SKM-1 (cell line): ENCODE results near the gene DLG1.
"Not testable (repeated sequence)": the region's sequence is repeated elsewhere in the genome, so short reads cannot be mapped to it uniquely, and the experiment has no call there.

Experiments
- DNase-seq: peaks from one replicate; lab custom pipeline; 2025; ENCODE audit not compliant: unreplicated experiment; lab: John Stamatoyannopoulos, UW

The DLG1 gene

DNA sequence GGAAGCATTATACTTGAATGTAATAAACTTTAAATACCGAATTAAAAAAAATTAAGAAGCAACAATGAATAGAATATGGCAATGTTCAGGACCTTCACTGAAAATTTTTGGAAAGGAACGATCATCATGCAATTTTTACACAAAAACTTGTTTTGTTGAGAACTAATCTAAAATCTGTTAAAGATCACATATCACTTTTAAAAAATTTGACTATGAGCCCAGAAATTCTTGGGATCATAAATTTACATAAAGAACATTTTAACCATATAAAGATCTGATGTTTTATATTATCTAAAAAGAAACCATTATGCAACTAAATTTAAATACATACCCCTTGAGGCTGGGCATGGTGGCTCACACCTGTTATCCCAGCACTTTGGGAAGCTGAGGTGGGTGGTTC is 192.6 kb downstream of the DLG1 start:
- DNase-seq, result no peak

DNA sequence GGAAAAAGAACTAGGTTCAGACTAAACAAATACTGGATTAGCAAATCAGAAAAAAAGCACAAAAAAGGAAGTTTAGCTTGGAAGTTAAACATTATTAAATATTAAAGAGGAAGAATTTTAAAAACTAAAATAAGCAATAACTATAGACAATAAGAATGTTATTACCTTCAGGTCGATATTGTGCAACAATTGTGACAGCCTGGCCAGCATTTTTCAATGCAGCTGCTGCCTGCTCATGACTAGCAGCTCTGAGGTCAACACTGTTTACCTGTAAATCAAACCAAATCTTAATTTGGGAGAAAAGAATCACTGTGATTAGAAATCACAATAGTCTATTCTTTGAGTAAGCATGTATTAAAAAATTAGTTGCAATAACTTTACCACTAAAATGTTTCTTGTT is 193.7 kb downstream of the DLG1 start:
- no peak for DNase-seq

DNA sequence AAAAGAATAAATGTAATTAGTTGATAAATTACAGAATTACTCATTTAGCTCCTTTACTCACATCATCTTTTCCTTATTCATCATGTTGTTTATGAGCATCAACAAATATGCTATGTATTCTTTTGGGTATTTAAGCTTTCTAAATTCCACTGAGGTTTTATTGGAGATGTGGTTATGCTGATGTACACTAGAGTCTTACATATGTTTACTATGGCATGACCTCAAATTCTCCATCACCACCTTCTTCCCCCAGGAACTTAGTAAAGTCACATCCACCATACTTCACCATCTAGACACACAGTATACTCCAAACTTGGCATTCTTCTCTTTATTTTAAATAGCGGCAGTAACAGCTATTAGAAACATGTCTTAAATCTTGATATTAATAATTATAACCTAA is 194.6 kb downstream of the DLG1 start:
- no peak for DNase-seq

DNA sequence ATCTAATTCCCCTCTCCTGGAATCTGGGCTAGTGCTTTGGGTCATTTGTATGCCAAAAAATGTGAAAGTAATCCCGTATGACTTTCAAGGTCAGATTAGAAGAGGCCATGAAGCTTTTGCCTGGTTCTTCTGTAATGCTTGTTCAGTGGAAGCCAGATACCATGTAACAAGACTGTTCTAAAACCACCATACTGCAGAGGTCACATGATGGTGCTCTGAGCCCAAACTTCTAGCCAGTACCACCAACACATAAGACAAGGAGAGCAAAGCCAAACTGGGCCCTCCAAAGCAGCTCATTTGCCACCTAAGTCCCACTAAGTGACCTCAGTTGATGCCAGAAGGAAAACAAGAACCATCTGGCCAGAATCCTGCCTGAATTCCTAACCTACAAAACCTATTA is 204.5 kb downstream of the DLG1 start:
- DNase-seq, result no peak

DNA sequence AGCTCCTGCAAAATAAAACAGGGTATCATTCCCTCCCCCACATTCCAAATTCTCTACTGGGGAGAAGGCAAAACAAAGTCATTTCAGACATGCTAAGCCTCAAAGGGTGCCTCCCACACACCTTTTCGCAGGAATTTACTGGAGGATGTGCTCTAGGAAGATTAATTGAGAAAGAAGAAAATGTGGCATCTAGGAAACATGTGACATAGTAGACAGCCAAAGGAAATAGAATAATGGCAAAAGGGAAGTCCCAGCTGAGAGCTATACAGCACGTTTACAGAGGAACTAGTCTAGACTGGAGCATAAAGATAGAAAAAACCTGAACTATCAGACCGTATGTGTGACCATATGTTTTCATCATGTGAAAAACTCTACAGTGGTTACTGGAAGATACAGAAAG is 210.0 kb downstream of the DLG1 start:
- DNase-seq, result peak; percentile 9

DNA sequence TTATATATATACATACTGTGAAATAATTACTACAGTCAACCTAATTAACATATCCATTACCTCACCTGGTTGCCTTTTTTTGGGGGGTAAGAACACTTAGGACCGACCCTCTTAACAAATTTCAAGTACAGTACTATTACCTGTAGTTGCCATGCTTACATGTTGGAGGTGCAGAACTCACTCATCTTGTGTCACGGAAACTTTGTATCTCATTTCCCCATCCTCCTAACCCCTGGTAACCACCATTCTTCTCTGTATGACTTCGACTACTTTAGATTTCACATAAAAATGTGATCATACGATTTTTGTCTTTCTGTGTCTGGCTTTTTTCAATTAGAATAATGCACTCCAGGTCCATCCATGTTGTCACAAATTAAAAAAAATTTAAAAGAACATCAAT is 213.3 kb downstream of the DLG1 start:
- DNase-seq, result no peak

DNA sequence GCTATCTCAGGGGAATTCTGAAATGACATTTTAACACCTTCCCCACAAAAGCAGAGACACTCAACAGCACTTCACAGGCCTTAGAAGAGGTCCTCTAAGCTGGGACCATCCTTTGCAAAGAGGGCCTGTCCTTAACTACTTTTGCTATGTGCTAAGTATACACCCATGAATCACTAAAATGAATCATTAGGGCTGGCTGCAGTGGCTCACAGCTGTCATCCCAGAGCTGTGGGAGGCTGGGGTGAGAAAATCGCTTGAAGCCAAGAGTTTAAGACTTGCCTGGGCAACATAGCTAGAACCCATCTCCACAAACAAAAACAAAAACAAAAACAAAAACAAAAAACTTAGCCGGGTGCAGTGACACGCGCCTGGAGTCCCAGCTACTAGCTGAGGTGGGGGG is 214.9 kb downstream of the DLG1 start:
- no peak for DNase-seq

DNA sequence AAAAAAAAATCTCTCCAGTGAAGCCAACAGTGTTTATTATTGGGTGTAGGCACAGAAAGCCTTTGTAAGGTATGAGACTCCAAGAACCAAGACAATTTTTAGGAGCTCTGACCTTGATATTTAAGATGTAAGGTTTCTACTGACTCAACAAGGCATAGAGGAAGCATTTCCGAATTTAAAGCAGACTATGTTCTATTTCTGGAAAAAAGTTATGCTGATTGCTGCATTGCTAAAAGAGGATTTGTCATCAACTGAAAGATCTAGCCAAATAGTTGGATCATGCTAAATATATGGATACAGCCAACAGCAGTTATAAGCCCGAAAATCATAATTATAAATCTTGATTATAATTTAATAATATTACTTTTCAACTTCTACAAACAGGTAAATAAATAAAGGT is 215.5 kb downstream of the DLG1 start:
- no peak for DNase-seq

DNA sequence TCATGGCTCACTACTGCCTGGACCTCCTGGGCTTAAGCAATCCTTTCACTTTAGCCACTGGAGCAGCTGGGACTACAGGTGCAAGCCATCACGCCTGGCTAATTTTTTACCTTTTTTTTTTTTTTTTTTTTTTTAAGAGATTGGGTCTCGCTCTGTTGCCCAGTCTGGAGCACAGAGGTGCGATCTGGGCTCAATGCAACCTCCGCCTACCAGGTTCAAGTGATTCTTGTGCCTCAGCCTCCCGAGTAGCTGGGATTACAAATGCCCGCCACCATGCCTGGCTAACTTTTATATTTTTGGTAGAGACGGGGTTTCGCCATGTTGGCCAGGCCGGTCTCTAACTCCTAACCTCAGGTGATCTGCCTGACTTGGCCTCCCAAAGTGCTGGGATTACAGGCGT is 218.1 kb downstream of the DLG1 start:
- DNase-seq, result no peak

DNA sequence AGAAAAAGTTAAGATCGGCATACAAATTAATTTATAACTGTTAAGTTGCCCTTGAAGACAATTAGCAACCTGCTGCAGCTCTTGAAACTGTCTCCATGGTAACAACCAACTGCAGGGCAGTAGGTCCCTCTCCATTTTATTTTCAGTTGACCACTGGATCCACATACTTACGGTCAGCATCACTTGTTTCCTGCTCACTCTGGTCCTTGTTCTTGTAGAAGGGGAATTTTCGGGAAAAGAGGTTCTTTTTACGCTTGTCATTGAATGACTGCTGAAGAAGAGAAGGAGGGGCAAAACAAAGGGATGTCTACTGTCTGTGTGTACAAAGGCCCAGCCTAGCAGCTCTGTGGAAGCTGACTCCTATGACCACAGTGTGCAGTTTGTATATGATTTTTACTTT is 222.0 kb downstream of the DLG1 start:
- DNase-seq, result no peak

DNA sequence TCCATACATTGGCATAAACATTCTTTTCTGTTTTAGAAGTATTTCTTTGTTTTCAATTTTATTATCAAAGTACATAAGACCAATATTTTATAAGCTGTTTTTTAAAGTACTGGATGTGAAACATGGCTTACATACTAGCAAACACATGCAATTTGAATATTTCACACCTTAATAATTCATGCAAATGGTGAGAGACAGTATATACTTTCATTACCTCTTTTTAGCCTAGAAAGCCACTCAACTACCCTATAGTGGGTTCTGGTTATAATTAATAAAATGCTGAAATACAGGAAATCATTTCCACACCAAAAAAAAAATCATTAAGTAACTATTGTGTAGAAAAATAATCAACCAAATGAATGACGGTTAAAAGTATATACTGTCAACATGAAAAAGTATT is 230.3 kb downstream of the DLG1 start:
- DNase-seq, result no peak

DNA sequence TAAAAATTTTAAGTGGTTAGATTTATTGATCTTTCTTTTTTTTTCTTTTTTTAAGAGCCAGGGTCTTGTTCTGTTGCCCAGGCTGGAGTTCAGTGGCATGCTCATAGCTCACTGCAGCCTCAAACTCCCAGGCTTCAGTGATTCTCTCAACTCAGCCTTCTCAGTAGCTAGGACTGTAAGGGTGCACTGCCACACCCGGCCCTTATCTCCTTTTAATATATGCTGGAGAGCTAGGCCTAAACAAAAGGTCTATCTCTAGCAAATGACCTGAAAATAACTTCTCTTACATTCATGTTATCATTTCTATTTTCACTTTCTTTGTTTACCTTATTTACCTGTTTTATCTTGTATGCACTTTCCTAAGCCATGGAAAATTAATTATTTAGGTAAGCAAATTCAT is 233.6 kb downstream of the DLG1 start:
- no peak for DNase-seq

DNA sequence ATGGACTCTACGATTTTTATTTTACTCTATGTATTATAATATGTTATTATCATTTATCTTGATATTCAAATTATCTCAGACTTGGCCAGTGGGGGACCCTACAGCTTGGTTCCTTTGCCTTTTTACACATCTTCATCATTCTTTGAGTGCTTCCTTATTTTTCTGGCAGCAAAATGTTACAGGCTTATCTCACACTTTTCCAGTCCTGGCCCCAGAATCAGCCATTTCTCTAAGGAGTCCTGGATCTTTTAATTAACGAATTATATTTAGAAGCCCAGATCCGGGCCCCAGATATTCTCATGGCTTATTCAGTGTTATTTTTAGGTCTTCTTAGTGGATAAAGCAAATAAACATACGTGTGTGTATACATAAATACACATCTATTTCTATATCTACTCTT is 236.0 kb downstream of the DLG1 start:
- no peak for DNase-seq

DNA sequence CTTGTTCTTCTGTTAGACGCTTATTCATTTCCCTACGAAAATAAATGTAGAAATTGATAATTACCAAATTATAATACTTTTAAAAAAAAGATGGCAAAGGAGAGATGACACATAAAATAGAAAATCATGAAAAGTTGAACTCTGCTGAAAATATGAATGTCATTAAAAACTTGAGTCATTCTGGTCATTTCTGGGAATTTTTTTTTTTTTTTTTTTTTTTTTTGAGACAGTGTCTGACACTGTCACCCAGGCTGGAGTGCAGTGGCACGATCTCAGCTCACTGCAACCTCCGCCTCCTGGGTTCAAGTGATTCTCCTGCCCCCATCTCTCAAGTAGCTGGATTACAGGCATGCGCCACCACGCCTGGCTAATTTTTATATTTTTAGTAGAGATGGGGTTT is 246.8 kb downstream of the DLG1 start:
- DNase-seq, result not testable (repeated sequence)

DNA sequence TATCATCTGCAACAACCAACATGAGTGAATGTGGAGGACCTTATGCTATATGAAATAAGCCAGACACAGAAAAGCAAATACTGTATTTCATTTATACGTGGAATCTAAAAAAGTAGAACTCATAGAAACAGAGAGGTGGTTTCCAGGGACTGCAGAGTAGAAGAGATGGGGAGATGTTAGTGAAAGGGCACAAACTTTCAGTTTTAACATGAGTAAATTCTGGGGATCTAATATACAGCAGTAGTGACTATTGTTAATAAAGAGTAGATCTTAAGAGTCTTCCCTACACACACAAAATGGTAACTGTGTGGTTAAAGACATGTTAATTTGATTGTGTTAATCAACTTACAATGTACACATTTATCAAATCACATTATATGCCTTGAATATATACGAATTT is 247.9 kb downstream of the DLG1 start:
- no peak for DNase-seq

DNA sequence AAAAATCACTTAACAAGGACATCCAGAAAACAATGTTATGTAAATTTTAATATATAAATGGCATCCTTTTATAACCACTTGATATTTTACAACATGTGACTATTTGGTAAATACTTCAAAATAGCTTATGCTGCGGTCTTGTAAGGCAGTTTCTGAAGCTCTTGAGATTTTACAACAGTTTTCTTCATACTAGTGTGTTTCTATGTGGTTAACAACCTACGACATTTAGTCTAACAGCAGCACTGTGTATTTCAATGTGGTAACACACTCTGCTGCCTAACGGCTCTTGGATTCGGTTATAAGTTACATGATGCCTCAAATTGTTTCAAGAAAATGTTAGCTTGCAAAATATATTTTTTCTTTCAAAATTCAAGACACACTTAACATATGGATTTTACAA is 255.9 kb downstream of the DLG1 start:
- no peak for DNase-seq

DNA sequence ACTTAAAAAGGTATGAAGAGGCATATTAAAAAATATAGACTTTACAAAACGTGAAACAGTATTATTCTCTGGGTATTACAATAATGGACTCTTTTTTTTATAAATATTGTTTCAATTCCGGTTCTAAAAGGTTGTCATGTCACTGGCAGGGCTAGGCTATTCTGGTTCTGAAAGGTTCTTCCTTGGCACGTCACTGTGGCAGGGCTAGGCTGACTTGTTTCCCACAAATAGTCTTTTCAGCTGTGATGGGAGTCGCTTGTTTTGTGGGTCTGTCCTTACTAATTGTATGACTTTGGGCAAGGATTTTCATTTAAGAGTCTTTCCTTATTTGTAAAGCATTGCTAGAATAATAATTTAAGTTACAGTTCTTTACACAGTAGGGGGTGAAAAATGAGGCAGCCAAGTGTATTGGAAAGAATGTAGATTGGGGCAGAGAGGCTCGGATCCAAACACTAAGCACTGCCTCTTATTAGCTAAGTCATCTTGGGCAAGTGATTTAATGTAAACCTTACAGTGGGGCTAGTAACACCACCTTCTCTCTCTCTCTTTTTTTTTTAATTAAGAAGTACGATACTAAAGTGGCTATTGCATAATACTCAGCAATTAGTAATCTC is 256.4 kb downstream of the DLG1 start:
- DNase-seq, result no peak

DNA sequence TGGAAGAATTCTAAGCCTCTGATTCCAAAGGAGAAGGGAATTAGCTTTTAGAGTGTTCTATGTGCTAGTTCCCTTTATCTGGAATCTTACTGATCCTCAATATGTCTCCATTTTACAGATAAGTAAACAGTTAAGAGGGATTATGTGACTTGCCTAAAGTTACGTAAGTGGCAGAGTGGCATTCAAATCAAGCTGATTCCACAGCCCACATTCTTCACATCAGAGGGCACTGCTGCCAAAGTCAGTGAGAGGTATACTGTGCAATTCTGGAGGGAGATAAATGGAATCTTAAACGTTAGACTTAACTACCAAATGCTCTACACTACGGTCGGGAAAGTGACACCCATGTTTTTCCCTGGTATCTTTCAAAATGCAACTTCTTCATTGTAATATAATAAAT is 257.8 kb downstream of the DLG1 start:
- DNase-seq, result no peak

DNA sequence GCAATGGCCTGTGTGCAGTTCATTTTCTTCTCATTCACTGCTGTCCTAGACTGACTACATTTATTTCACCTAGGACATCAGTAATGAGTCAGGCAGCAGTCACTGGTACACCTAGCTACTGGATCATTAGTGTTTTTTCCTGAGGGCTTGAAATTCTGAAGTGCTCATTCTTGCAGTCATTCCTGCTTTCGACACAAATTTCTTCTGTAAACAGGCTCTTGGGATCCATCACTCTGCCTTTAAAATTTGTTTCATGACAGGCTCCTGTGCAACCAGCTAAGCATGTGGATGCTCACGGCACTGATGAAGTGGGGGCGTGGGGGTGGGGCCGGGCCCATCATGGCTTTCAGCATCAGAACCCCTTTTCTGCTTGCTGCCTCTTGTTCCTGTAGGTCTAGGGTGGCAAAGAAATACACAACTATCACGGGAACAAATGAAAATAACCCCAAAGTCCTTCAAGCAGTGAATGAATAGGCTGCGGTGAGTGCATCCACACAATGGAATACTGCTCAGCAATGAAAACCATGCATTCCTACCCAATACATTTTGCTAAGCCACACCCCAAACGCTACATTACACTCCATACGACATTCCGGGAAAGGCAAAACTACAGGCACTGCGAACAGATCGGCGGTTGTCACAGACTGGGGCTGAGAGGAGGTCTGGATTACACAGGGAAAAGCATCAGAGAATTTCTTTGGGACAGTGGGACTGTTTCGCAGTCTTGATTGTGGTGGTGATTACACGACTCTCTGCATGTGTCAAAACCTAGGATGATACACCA is 259.5 kb downstream of the DLG1 start:
- DNase-seq, result no peak

DNA sequence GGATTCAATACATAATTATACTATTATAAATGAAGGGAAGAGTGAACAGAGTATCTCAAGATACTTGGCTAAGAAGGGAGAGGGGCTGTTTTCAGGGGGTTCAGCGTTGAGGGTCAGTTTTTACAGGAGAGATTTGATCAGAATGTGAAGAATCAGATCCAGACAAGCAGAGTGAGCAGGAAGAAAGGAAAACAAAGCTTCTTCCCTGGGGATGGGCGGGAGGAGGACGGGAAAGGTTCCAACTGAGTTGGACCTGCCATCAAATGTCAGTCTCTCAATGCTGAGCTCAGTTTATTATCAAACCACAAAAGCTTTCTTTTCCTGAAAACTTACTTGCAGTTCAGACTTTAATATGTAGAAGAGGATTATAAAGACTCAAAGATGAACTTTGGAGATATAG is 262.8 kb downstream of the DLG1 start:
- no peak for DNase-seq

DNA sequence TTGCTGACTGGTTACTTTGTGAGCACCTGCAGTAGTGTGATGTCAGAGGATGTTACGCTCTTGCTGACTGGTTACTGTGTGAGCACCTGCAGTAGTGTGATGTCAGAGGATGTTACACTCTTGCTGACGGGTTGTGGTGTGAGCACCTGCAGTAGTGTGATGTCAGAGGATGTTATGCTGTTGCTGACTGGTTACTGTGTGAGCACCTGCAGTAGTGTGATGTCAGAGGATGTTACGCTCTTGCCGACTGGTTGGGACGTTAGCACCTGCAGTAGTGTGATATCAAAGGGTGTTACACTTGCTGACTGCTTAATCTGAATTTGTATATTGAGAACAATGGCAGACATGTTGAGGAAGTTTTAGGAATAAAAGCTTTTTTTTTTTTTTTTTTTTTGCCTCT is 263.6 kb downstream of the DLG1 start:
- not testable (repeated sequence) for DNase-seq

DNA sequence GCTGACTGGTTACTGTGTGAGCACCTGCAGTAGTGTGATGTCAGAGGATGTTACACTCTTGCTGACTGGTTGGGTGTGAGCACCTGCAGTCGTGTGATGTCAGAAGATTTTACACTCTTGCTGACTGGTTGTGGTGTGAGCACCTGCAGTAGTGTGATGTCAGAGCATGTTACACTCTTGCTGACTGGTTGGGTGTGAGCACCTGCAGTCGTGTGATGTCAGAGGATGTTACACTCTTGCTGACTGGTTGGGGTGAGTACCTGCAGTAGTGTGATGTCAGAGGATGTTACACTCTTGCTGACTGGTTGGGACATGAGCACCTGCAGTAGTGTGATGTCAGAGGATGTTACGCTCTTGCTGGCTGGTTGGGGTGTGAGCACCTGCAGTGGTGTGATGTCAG is 264.6 kb downstream of the DLG1 start:
- DNase-seq, result not testable (repeated sequence)
